Esophagus squamous epithelium (tissue), 5 donors: ENCODE results near the gene DIS3L2. TPM values are rescaled to one million over a fixed set of nuclear protein-coding genes. Genes with fewer than 3 reads are reported as not detected.
A peak's percentile ranks its signal among the peaks of the same experiment; 100 is the strongest.
"Not testable (repeated sequence)": the region's sequence is repeated elsewhere in the genome, so short reads cannot be mapped to it uniquely, and the experiment has no call there.

ENCODE experiments used
- DNase-seq: peaks from one replicate; lab custom pipeline; 2025; lab: John Stamatoyannopoulos, UW
- H3K27ac ChIP-seq, 4 donors: fragments of 200-600 bp; sonication (generic); one replicate each; pipeline ENCODE4 v1.5.1; 2016 to 2019; ENCODE audit warnings: mild to moderate bottlenecking in 1 of 4
- H3K27me3 ChIP-seq, 4 donors: fragments of 200-600 bp; sonication (generic); 1 replicate in 3 of 4; 2 replicates in 1 of 4; pipeline versions ENCODE4 v1.5.1 to v1.6.0; 2017 to 2021; ENCODE audit warnings: antibody characterized with exemption in 1 of 4
- H3K36me3 ChIP-seq, 3 donors: fragments of 200-600 bp; sonication (generic); one replicate each; pipeline ENCODE4 v1.5.1; 2016 to 2019
- H3K4me1 ChIP-seq, 3 donors: fragments of 200-600 bp; sonication (generic); one replicate each; pipeline ENCODE4 v1.5.1; 2017 to 2019
- H3K4me3 ChIP-seq, 4 donors: fragments of 200-600 bp; sonication (generic); 1 replicate in 3 of 4; 2 replicates in 1 of 4; pipeline ENCODE4 v1.5.1; 2016 to 2019; ENCODE audit warnings: mild to moderate bottlenecking in 2 of 4, moderate library complexity in 1 of 4
- H3K9me3 ChIP-seq, 3 donors: fragments of 200-600 bp; sonication (generic); one replicate each; pipeline ENCODE4 v1.5.1; 2016 to 2019
- POLR2A ChIP-seq, 4 donors: fragments of 450-650 bp; IDR thresholded peaks; one replicate each; pipeline ENCODE4 v1.6.1; 2017; ENCODE audit warnings: antibody characterized with exemption in 4 of 4, mild to moderate bottlenecking in 4 of 4, moderate library complexity in 3 of 4
- WGBS, 2 donors: methylation state at CpG; one replicate each; pipeline ENCODE4 v1.1.5; 2018; 5-methylcytosine and 5-hydroxymethylcytosine counted together
- intact Hi-C: fragments of 100-400 bp; cut with DNase I; formaldehyde crosslinking; loops from one replicate; pipeline ENCODE4 v1.15.0; 2022
- total RNA-seq, 4 donors: library from RNA; depleted of rRNA; stranded (reverse); fragments of >200 nt; gene quantifications; one replicate each; pipeline ENCODE4 v1.1.0, GENCODE V29; 2016
- TF ChIP-seq, protein P1 (sequence below), 6 experiments: fragments of 450-650 bp in 4 of 6; fragments of 200-600 bp in 2 of 6; sonication (generic) in 2 of 6; IDR thresholded peaks; one replicate each; pipeline ENCODE4 v1.5.1; 2016 to 2019; ENCODE audit warnings: antibody characterized with exemption in 6 of 6, mild to moderate bottlenecking in 4 of 6, moderate library complexity in 4 of 6
- donor health status: DM: yes; HTN: yes; CAD: no.

Gene DIS3L2
- total RNA-seq, 4 donors from 2014 or later, result 14.5 to 42.8 (median 32.4) TPM

DNA sequence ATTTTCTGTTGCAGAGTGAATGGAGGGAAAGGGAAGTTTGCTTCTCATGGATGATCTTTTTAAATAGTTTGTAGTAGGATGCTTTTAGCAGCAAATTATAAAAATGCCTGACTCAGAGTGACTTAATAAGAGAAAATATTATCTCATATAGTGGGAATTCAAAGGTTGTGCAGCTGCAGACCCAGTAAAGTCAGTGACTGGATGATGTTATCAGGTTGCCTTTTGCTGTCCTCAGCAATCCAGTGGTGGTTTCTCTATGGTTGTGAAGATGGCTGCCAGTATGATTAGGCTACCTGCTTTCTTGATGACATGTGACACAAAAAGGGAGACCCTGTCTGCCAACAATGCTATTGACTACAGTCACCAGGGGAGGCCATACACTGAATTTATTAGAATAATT lies 184.8 kb downstream of the DIS3L2 start:
- no peak for DNase-seq
- no peaks in the 10 kb centered on the region for H3K4me1 ChIP-seq
- peaks cover 0 to 6% (median 0%) of the 10 kb centered on the region in 3 donors for H3K36me3 ChIP-seq
- no peaks in the 10 kb centered on the region for H3K9me3 ChIP-seq
- H3K4me3 ChIP-seq, result no peak overlapping the region
- H3K27me3 ChIP-seq, result no peaks in the 10 kb centered on the region
- H3K27ac ChIP-seq, result no peak overlapping the region
- TF ChIP-seq POLR2A (IDR thresholded peaks at IDR 0.05), result no peak
- TF ChIP-seq, protein P1, sequence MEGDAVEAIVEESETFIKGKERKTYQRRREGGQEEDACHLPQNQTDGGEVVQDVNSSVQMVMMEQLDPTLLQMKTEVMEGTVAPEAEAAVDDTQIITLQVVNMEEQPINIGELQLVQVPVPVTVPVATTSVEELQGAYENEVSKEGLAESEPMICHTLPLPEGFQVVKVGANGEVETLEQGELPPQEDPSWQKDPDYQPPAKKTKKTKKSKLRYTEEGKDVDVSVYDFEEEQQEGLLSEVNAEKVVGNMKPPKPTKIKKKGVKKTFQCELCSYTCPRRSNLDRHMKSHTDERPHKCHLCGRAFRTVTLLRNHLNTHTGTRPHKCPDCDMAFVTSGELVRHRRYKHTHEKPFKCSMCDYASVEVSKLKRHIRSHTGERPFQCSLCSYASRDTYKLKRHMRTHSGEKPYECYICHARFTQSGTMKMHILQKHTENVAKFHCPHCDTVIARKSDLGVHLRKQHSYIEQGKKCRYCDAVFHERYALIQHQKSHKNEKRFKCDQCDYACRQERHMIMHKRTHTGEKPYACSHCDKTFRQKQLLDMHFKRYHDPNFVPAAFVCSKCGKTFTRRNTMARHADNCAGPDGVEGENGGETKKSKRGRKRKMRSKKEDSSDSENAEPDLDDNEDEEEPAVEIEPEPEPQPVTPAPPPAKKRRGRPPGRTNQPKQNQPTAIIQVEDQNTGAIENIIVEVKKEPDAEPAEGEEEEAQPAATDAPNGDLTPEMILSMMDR (IDR thresholded peaks at IDR 0.05), result no peak
- intact Hi-C loops, result no loop called here

DNA sequence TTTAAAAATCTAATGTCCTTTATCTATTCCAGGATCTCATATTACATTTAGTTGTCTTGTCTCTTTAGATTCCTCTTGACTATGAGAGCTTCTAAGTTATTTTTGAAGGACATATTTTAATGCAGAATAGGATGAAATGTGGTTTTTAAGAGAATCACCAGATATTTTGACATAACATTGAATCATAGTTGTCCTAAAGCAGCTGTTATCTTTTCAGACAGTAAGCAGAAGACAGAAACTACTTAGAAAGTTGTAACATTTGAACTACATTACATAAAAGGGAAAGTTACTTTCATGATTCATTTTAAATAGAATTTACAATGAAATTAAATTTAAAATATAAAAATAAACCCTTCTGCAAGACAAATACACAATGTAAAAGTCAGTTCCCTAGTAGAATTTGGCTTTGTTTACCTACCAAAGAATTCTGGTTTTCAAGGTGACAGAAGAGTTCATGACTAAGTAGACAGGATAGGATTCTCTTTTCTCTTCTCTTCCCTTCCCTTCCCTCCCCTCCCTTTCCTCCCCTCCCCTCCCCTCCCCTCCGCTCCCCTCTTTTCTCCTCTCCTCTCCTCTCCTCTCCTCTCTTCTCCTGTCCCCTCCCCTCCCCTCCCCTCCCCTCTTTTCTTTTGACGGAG lies 186.0 kb downstream of the DIS3L2 start:
- TF ChIP-seq, protein P1 (IDR thresholded peaks at IDR 0.05), result no peak
- no peak for TF ChIP-seq POLR2A (IDR thresholded peaks at IDR 0.05)
- no peak overlapping the region for H3K4me3 ChIP-seq
- WGBS, 2 donors, result 100% methylated on average over 1 of the region's 2 CpGs

DNA sequence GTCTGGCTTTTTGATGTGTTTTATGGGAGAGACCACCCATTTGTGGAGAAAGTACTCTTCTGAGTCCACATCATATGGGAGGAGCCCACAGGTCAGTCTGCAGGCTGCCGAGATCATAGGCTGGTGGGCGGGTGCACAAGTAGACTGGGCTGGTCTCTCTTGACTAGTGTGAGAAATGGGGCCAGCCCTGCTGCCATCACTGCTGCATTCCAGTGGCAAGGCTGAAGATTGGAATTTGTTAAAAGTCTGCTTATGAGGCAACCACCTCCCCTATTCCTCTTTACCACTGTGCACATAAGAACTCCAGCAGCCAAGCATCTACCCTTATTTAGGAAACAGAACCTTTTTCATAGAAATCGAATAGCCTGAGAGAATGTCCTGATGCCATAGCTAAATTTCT lies 200.7 kb downstream of the DIS3L2 start:
- TF ChIP-seq, protein P1 (IDR thresholded peaks at IDR 0.05), result no peak
- no peak for TF ChIP-seq POLR2A (IDR thresholded peaks at IDR 0.05)
- H3K9me3 ChIP-seq, result no peaks in the 10 kb centered on the region
- DNase-seq, result no peak
- intact Hi-C loops, result no loop called here
- H3K4me1 ChIP-seq, result no peaks in the 10 kb centered on the region
- peaks cover 0 to 62% (median 7%) of the 10 kb centered on the region in 3 donors for H3K36me3 ChIP-seq
- no peak overlapping the region for H3K4me3 ChIP-seq
- WGBS, 2 donors, result 88 to 100% methylated on average over 1 to 2 of the region's 3 CpGs
- H3K27me3 ChIP-seq, result no peaks in the 10 kb centered on the region
- no peak overlapping the region for H3K27ac ChIP-seq

More for the DNA sequence above, 186.0 kb downstream of the DIS3L2 start:
- no peak for DNase-seq
- peaks cover 0 to 6% (median 0%) of the 10 kb centered on the region in 3 donors for H3K36me3 ChIP-seq
- no peaks in the 10 kb centered on the region for H3K9me3 ChIP-seq
- intact Hi-C loops, result no loop called here
- no peaks in the 10 kb centered on the region for H3K4me1 ChIP-seq
- no peaks in the 10 kb centered on the region for H3K27me3 ChIP-seq
- no peak overlapping the region for H3K27ac ChIP-seq

DNA sequence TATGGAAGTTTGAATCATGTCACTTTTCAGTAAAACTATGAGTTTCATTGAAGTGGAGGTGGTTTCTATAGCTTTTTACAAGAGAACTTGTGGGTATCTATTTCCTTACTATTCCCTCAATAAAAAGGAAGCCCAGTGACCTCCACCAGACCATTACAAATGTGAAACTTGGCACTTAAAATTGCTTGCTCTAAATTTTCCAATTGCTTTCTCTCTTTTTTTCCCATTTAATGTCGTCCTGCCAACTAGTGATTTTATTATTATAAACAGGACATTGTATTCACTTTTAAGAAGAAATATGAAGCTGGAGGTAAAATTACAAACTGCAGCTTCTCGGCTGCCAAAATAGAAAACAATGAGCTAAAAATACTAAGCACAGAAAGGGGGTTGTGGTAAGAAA lies 208.9 kb downstream of the DIS3L2 start:
- Histone ChIP-seq H3K4me3 (no peak overlapping the region), H3K27ac (peak overlapping the region in 2 of 4 donors; percentile 28 to 52), H3K27me3 (no peaks in the 10 kb centered on the region), H3K9me3 (no peaks in the 10 kb centered on the region), H3K36me3 (peaks cover 0 to 15% (median 5%) of the 10 kb centered on the region in 3 donors), H3K4me1 (peaks cover 0 to 20% (median 6%) of the 10 kb centered on the region in 3 donors)
- no peak for DNase-seq
- intact Hi-C loops, result no loop called here
- TF ChIP-seq, protein P1 (IDR thresholded peaks at IDR 0.05), result no peak
- TF ChIP-seq POLR2A (IDR thresholded peaks at IDR 0.05), result no peak
- WGBS, 2 donors, result 22 to 32% methylated on average over 2 of the region's 2 CpGs

DNA sequence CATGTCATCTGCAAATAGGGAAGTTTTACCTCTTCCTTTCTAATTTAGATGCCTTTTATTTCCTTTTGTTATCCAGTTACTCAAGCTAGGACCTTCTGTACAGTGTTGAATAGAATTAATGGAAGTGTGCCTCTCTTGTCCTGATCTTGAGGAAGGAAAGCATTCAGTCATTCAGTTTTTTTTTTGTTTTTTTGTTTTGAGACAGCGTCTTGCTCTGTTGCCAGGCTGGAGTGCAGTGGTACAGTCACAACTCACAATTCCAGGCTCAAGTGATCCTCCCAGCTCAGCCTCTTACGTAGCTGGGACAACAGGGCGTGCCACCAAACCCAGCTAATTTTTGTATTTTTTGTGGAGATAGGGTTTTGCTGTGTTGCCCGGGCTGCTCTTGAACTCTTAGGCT lies 213.1 kb downstream of the DIS3L2 start:
- 86 to 87% methylated on average over 4 of the region's 4 CpGs for WGBS, 2 donors
- Histone ChIP-seq H3K9me3 (no peaks in the 10 kb centered on the region), H3K4me3 (no peak overlapping the region), H3K4me1 (peaks cover 0 to 14% (median 5%) of the 10 kb centered on the region in 3 donors), H3K27ac (peak overlapping the region in 1 of 4 donors; percentile 25), H3K36me3 (peaks cover 0 to 8% (median 0%) of the 10 kb centered on the region in 3 donors), H3K27me3 (no peaks in the 10 kb centered on the region)
- DNase-seq, result no peak
- no peak for TF ChIP-seq POLR2A (IDR thresholded peaks at IDR 0.05)
- TF ChIP-seq, protein P1 (IDR thresholded peaks at IDR 0.05), result no peak
- intact Hi-C loops, result no loop called here

DNA sequence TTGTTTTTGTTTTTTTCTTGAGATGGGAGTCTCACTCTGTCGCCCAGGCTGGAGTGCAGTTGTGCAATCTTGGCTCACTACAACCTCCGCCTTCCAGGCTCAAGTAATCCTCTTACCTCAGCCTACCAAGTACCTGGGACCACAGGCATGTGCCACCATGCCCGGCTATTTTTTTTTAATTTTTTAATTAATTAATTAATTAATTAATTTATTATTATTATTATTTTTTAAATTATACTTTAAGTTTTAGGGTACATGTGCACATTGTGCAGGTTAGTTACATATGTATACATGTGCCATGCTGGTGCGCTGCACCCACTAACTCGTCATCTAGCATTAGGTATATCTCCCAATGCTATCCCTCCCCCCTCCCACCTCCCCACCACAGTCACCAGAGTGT lies 215.1 kb downstream of the DIS3L2 start:
- not testable (repeated sequence) for H3K4me1 ChIP-seq
- WGBS, 2 donors, result 85 to 88% methylated on average over 3 to 5 of the region's 5 CpGs

More for the DNA sequence above, 215.1 kb downstream of the DIS3L2 start:
- H3K4me3 ChIP-seq, intact Hi-C loops, H3K9me3 ChIP-seq, DNase-seq, H3K27ac ChIP-seq, H3K27me3 ChIP-seq: not testable (repeated sequence)
- peaks cover 0 to 11% (median 0%) of the 10 kb centered on the region in 3 donors for H3K36me3 ChIP-seq
